Adrenal gland (tissue), 12 donors: Measurements from ENCODE around the gene PSKH1. TPM values are rescaled to one million over a fixed set of nuclear protein-coding genes. Genes with fewer than 3 reads are reported as not detected.

ENCODE experiments used
- DNase-seq, 7 donors: peaks; one replicate each; pipeline ENCODE4 v3.0.0-alpha.2; 2019 to 2020
- H3K27ac ChIP-seq, 5 donors: fragments of 200-600 bp; sonication (generic) in 4 of 5; 1 replicate in 3 of 5; 2 replicates in 2 of 5; pipeline versions ENCODE4 v1.5.1 to v1.8.0; 2016 to 2020; ENCODE audit warnings: mild to moderate bottlenecking in 1 of 5
- H3K27me3 ChIP-seq: fragments of 200-600 bp; 2 replicates; pipeline ENCODE4 v1.8.0; 2021
- H3K36me3 ChIP-seq, 2 donors: fragments of 200-600 bp; replicated peaks in 1 of 2; 1 replicate in 1 of 2; 2 replicates in 1 of 2; pipeline versions ENCODE4 v1.5.1 to v1.8.0; 2018 to 2022
- H3K4me1 ChIP-seq, 2 donors: fragments of 200-600 bp; replicated peaks in 1 of 2; 1 replicate in 1 of 2; 2 replicates in 1 of 2; pipeline versions ENCODE4 v1.5.1 to v1.8.0; 2018 to 2021
- H3K4me3 ChIP-seq, 4 donors: fragments of 200-600 bp; sonication (generic) in 3 of 4; one replicate each; pipeline ENCODE4 v1.5.1; 2016 to 2018
- H3K9me3 ChIP-seq, 3 donors: fragments of 200-600 bp; sonication (generic) in 1 of 3; replicated peaks in 1 of 3; 1 replicate in 2 of 3; 2 replicates in 1 of 3; pipeline versions ENCODE4 v1.5.1 to v1.8.0; 2016 to 2021
- POLR2A ChIP-seq, 2 donors: fragments of 450-650 bp; IDR thresholded peaks; one replicate each; pipeline ENCODE4 v1.6.1; 2017; ENCODE audit warnings: antibody characterized with exemption in 2 of 2, mild to moderate bottlenecking in 2 of 2, moderate library complexity in 1 of 2
- WGBS, 4 donors: extraction: QIAGEN DNeasy Blood & Tissue Kit in 2 of 4; methylation state at CpG; one replicate each; pipeline versions ENCODE4 v1.1.5 to v1.1.7; 2013 to 2017; 5-methylcytosine and 5-hydroxymethylcytosine counted together
- intact Hi-C, 2 donors: fragments of 100-400 bp; cut with DNase I; formaldehyde crosslinking; loops; one replicate each; pipeline versions ENCODE4 v1.14.1 to v1.15.0; 2022 to 2023
- polyA plus RNA-seq, 3 donors: library from polyadenylated mRNA; stranded (reverse); fragments of 200-250 nt in 2 of 3; fragments of 350-450 nt in 1 of 3; fragmentation: Illumina TruSeq in 1 of 3; extraction: RNeasy Lipid Tissue Mini Kit (QIAGEN cat#74804) in 1 of 3; gene quantifications; one replicate each; pipeline ENCODE4 v1.2.3, GENCODE V29; 2013 to 2014
- total RNA-seq, 9 donors: library from RNA; depleted of rRNA in 4 of 9; stranded (reverse); fragments of >200 nt in 4 of 9; fragments of 120-200 nt in 1 of 9; fragmentation: NEBNext Ultra II Directional in 1 of 9; extraction: Animal tissue kit (Norgen Biotek cat#: 25700) in 1 of 9; gene quantifications; one replicate each; pipeline versions ENCODE4 v1.1.0 to v1.2.4, GENCODE V29; 2013 to 2023
- TF ChIP-seq, protein P1 (sequence below), 6 experiments: fragments of 450-650 bp in 4 of 6; fragments of 200-600 bp in 2 of 6; sonication (generic) in 1 of 6; IDR thresholded peaks; 1 replicate in 5 of 6; 2 replicates in 1 of 6; pipeline versions ENCODE4 v1.5.1 to v1.8.0; 2016 to 2021; ENCODE audit warnings: antibody characterized with exemption in 6 of 6, mild to moderate bottlenecking in 2 of 6, moderate library complexity in 1 of 6
- donor health status: healthy with polysubstance abuse.
- donor health status: Bipolar disorder and iron deficiency.
- donor health status: DM: yes; HTN: yes; CAD: no.
- donor health status: DM: no; HTN: no; CAD: no.
- donor health status: DM: no; HTN: no; CAD: no.
- donor health status: DM: yes; HTN: yes; CAD: no.

Gene PSKH1
- total and polyA plus RNA-seq, 12 donors: 9.5 to 43.7 (median 24.0) TPM

DNA sequence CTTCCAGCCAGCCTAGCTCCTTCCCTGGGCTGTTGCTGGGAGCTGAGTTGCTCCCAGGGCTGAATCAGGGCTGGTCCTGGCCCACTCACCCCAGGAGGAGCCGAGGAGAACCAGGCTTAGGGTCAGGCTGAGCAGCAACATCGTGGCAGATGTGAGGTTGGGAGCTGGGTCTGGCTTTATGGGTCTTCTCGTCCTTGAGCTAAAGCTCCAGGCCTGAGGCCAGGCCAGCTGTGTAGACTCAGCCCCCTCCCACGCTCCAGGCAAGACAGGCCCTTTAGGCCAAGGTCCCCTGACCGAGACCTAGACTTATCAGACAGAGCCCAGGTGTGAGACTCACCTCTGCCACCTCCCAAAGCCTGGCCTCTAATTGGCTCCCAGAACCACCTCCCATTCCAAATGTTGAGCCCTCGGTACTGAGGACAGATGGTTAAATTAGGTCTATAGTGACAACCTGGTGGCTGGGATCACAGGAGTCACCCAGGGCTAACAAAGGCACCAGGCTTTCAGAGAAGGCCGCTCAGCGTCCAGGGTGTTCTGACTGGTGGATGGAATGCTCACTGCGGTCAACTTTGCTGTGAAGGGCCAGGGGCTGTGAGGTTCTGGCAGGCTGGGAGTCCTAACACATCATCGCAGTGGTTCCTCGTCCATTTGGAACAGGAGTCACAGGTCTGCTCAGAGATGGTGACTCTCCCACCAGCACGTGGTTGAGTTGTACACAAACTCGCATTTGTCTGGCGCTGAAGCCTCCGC is 38.8 kb downstream of the PSKH1 start, which contains the start of gene CTRL:
TSS of gene CTRL (minus strand) at position 151 of the 750 bp plus-strand sequence. CDS start at position 141, 10 bp downstream.
- DNase-seq: no peak
- Histone ChIP-seq H3K4me1 (peaks cover 8 to 11% of the 10 kb centered on the region in 2 donors), H3K27me3 (no peaks in the 10 kb centered on the region), H3K9me3 (no peaks in the 10 kb centered on the region), H3K36me3 (peaks cover 0 to 24% of the 10 kb centered on the region in 2 donors), H3K27ac (no peak within 1 kb of the TSS), H3K4me3 (no peak within 1 kb of the TSS)
- intact Hi-C loops: no loop called here
- no peak for TF ChIP-seq POLR2A (IDR thresholded peaks at IDR 0.05)
- TF ChIP-seq, protein P1, sequence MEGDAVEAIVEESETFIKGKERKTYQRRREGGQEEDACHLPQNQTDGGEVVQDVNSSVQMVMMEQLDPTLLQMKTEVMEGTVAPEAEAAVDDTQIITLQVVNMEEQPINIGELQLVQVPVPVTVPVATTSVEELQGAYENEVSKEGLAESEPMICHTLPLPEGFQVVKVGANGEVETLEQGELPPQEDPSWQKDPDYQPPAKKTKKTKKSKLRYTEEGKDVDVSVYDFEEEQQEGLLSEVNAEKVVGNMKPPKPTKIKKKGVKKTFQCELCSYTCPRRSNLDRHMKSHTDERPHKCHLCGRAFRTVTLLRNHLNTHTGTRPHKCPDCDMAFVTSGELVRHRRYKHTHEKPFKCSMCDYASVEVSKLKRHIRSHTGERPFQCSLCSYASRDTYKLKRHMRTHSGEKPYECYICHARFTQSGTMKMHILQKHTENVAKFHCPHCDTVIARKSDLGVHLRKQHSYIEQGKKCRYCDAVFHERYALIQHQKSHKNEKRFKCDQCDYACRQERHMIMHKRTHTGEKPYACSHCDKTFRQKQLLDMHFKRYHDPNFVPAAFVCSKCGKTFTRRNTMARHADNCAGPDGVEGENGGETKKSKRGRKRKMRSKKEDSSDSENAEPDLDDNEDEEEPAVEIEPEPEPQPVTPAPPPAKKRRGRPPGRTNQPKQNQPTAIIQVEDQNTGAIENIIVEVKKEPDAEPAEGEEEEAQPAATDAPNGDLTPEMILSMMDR (IDR thresholded peaks at IDR 0.05): no peak
- WGBS, 4 donors: 60 to 81% (median 77%) methylated on average over 2 to 15 of the region's 15 CpGs

- Histone ChIP-seq H3K4me3 (no peak overlapping the region), H3K36me3 (peaks cover 0 to 23% of the 10 kb centered on the region in 2 donors), H3K4me1 (peaks cover 8 to 16% of the 10 kb centered on the region in 2 donors), H3K27ac (no peak overlapping the region), H3K27me3 (no peaks in the 10 kb centered on the region), H3K9me3 (no peaks in the 10 kb centered on the region)
- TF ChIP-seq, protein P1 (IDR thresholded peaks at IDR 0.05): no peak
- no peak for TF ChIP-seq POLR2A (IDR thresholded peaks at IDR 0.05)
- WGBS, 4 donors: 91 to 100% (median 96%) methylated on average over 1 to 4 of the region's 4 CpGs
- DNase-seq: no peak
- intact Hi-C loops: no loop called here
These were observed 39.4 kb downstream of the PSKH1 start for GRCh38 chr16:67932462-67932840.

GRCh38 chr16:67933805-67934204 is 40.8 kb downstream of the PSKH1 start:
- intact Hi-C loops: no loop called here
- peaks cover 0 to 16% of the 10 kb centered on the region in 2 donors for H3K36me3 ChIP-seq

More at GRCh38 chr16:67933805-67934204, 40.8 kb downstream of the PSKH1 start:
- Histone ChIP-seq H3K4me1 (peaks cover 8 to 19% of the 10 kb centered on the region in 2 donors), H3K9me3 (no peaks in the 10 kb centered on the region), H3K4me3 (no peak overlapping the region), H3K27me3 (no peaks in the 10 kb centered on the region), H3K27ac (no peak overlapping the region)
- WGBS, 4 donors: 79 to 93% (median 91%) methylated on average over 4 to 7 of the region's 7 CpGs
- no peak for DNase-seq
- no peak for TF ChIP-seq POLR2A (IDR thresholded peaks at IDR 0.05)
- TF ChIP-seq, protein P1 (IDR thresholded peaks at IDR 0.05): no peak
